H1 (cell line): ENCODE results near the gene TOP2B. TPM values are rescaled to one million over a fixed set of nuclear protein-coding genes. Genes with fewer than 3 reads are reported as not detected.

Experiments
- SUZ12 ChIP-seq: fragments of 200-600 bp; sonication (generic); IDR thresholded peaks from 2 replicates; pipeline ENCODE4 v1.6.1; 2012; ENCODE audit warnings: mild to moderate bottlenecking, inconsistent platforms, low read length, moderate library complexity, mixed read lengths
- TAF7 ChIP-seq: optimal IDR thresholded peaks from 2 replicates; pipeline ENCODE3; 2011; ENCODE audit warnings: low read depth, mild to moderate bottlenecking, inconsistent platforms, low read length, moderate library complexity, borderline replicate concordance
- polyA plus RNA-seq, 7 experiments: library from polyadenylated mRNA; depleted of rRNA in 3 of 7; stranded (reverse) in 5 of 7; unstranded in 2 of 7; fragments of >200 nt in 5 of 7; fragments of 200-250 nt in 2 of 7; gene quantifications; 1 replicate in 5 of 7; 2 replicates in 1 of 7; 4 replicates in 1 of 7; pipeline versions ENCODE4 v1.2.1 to v1.2.3, GENCODE V29; 2011 to 2013; ENCODE audit warnings: missing spikeins in 2 of 7, mixed read lengths in 2 of 7
- total RNA-seq: library from RNA; stranded (reverse); fragmentation: NEBNext Ultra II Directional; extraction: Animal tissue kit (Norgen Biotek cat#: 25700); gene quantifications from 2 replicates; pipeline ENCODE4 v1.2.1, GENCODE V29; 2021
- TF ChIP-seq, protein P1 (sequence below): fragments of 300-600 bp; sonication (generic); IDR thresholded peaks from 2 replicates; pipeline ENCODE4 v1.7.1; 2012; ENCODE audit warnings: low read length, moderate library complexity, mild to moderate bottlenecking, inconsistent platforms; ENCODE audit not compliant: insufficient replicate concordance

Gene TOP2B
- total and polyA plus RNA-seq, 2 of the 8 experiments (the other 6 are each of a cell fraction or from before 2014, with no cell fraction given): 34.9 to 206 TPM

DNA sequence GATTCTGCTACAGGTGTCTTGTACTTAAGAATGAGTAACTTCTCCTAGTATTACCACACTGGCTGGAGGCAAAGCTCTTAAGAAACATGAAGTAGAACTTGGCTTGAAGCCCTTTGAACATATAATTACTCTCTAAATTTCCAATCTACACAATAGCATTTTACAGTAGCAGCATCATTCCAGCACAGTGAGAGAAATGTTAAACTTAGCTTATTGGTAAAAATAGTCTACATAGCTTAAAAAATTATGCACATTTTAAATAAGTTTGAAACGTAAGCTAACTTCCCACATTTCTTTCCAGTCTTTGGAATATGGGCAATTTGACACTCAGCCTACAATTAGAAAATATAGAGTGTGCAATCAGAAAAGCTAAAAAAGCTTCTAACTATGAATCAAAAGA lies 32.8 kb upstream of the TOP2B start (continued):
- TF ChIP-seq TAF7 (no peak), SUZ12 (no peak)
- TF ChIP-seq, protein P1, sequence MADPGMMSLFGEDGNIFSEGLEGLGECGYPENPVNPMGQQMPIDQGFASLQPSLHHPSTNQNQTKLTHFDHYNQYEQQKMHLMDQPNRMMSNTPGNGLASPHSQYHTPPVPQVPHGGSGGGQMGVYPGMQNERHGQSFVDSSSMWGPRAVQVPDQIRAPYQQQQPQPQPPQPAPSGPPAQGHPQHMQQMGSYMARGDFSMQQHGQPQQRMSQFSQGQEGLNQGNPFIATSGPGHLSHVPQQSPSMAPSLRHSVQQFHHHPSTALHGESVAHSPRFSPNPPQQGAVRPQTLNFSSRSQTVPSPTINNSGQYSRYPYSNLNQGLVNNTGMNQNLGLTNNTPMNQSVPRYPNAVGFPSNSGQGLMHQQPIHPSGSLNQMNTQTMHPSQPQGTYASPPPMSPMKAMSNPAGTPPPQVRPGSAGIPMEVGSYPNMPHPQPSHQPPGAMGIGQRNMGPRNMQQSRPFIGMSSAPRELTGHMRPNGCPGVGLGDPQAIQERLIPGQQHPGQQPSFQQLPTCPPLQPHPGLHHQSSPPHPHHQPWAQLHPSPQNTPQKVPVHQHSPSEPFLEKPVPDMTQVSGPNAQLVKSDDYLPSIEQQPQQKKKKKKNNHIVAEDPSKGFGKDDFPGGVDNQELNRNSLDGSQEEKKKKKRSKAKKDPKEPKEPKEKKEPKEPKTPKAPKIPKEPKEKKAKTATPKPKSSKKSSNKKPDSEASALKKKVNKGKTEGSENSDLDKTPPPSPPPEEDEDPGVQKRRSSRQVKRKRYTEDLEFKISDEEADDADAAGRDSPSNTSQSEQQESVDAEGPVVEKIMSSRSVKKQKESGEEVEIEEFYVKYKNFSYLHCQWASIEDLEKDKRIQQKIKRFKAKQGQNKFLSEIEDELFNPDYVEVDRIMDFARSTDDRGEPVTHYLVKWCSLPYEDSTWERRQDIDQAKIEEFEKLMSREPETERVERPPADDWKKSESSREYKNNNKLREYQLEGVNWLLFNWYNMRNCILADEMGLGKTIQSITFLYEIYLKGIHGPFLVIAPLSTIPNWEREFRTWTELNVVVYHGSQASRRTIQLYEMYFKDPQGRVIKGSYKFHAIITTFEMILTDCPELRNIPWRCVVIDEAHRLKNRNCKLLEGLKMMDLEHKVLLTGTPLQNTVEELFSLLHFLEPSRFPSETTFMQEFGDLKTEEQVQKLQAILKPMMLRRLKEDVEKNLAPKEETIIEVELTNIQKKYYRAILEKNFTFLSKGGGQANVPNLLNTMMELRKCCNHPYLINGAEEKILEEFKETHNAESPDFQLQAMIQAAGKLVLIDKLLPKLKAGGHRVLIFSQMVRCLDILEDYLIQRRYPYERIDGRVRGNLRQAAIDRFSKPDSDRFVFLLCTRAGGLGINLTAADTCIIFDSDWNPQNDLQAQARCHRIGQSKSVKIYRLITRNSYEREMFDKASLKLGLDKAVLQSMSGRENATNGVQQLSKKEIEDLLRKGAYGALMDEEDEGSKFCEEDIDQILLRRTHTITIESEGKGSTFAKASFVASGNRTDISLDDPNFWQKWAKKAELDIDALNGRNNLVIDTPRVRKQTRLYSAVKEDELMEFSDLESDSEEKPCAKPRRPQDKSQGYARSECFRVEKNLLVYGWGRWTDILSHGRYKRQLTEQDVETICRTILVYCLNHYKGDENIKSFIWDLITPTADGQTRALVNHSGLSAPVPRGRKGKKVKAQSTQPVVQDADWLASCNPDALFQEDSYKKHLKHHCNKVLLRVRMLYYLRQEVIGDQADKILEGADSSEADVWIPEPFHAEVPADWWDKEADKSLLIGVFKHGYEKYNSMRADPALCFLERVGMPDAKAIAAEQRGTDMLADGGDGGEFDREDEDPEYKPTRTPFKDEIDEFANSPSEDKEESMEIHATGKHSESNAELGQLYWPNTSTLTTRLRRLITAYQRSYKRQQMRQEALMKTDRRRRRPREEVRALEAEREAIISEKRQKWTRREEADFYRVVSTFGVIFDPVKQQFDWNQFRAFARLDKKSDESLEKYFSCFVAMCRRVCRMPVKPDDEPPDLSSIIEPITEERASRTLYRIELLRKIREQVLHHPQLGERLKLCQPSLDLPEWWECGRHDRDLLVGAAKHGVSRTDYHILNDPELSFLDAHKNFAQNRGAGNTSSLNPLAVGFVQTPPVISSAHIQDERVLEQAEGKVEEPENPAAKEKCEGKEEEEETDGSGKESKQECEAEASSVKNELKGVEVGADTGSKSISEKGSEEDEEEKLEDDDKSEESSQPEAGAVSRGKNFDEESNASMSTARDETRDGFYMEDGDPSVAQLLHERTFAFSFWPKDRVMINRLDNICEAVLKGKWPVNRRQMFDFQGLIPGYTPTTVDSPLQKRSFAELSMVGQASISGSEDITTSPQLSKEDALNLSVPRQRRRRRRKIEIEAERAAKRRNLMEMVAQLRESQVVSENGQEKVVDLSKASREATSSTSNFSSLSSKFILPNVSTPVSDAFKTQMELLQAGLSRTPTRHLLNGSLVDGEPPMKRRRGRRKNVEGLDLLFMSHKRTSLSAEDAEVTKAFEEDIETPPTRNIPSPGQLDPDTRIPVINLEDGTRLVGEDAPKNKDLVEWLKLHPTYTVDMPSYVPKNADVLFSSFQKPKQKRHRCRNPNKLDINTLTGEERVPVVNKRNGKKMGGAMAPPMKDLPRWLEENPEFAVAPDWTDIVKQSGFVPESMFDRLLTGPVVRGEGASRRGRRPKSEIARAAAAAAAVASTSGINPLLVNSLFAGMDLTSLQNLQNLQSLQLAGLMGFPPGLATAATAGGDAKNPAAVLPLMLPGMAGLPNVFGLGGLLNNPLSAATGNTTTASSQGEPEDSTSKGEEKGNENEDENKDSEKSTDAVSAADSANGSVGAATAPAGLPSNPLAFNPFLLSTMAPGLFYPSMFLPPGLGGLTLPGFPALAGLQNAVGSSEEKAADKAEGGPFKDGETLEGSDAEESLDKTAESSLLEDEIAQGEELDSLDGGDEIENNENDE: no peak
